ENCODE measurements around the gene ADGRG6. TPM values are rescaled to one million over a fixed set of nuclear protein-coding genes. Genes with fewer than 3 reads are reported as not detected.

Gene ADGRG6
- total and polyA plus RNA-seq, 2 donors (not counting 1 experiment from before 2014, with no cell fraction given) = 0.03 TPM; not detected in 1

- Histone ChIP-seq H3K4me1 (ENCODE audit: control insufficient read depth in 2 of 2, insufficient read depth in 2 of 2, low read length in 2 of 2) (no peaks in the 10 kb centered on the region), H3K36me3 (replicated peaks in 1 of 2; ENCODE audit: control extremely low read depth in 1 of 2, control insufficient read depth in 1 of 2, extremely low read depth in 1 of 2, insufficient read depth in 2 of 2, low read length in 1 of 2) (no peaks in the 10 kb centered on the region), H3K4me2 (replicated peaks; ENCODE audit: low read depth, low read length, poor library complexity, severe bottlenecking) (no peak overlapping the region), H3K27ac (ENCODE audit: low read length in 2 of 2) (no peak overlapping the region), H3K9me3 (ENCODE audit: control extremely low read depth in 1 of 3, control insufficient read depth in 2 of 3, insufficient read depth in 1 of 3, low read length in 2 of 3) (no peaks in the 10 kb centered on the region), H4K20me1 (ENCODE audit: control insufficient read depth, insufficient read depth, low read length, poor library complexity, severe bottlenecking) (no peaks in the 10 kb centered on the region), H3K4me3 (ENCODE audit: control extremely low read depth in 1 of 5, extremely low read depth in 1 of 5, insufficient read depth in 1 of 5, low read depth in 2 of 5, low read length in 4 of 5) (no peak overlapping the region), H2AFZ (ENCODE audit: insufficient read depth, low read depth, low read length, poor library complexity, severe bottlenecking) (no peak overlapping the region), H3K79me2 (ENCODE audit: control insufficient read depth, insufficient read depth, low read length) (no peaks in the 10 kb centered on the region), H3K9ac (ENCODE audit: low read length) (no peak overlapping the region), H3K27me3 (replicated peaks in 1 of 4; ENCODE audit: control extremely low read depth in 1 of 4, control insufficient read depth in 3 of 4, insufficient read depth in 4 of 4, low read length in 3 of 4) (no peaks in the 10 kb centered on the region)
- DNase-seq (no peak), ATAC-seq (ENCODE audit: low read depth) (no peak)
- WGBS (ENCODE audit: insufficient coverage) = 54% methylated on average over 1 of the region's 1 CpG
- Mint-ChIP-seq H3K27ac (no peak overlapping the region), H3K27me3 (no peaks in the 10 kb centered on the region), H3K9me3 (ENCODE audit: insufficient read depth) (no peaks in the 10 kb centered on the region), H3K4me1 (no peaks in the 10 kb centered on the region), H3K4me3 (no peak overlapping the region)
- intact Hi-C loops (cut with micrococcal nuclease) = no loop called here
- ChIA-PET CTCF (no interaction called here), POLR2A (no interaction called here)
- TF ChIP-seq EZH2 (IDR thresholded peaks at IDR 0.05; ENCODE audit: borderline replicate concordance, insufficient read depth, low read depth, low read length, poor library complexity, severe bottlenecking) (no peak), CTCF (IDR thresholded peaks at IDR 0.05) (no peak)
Measured at GRCh38 chr6:142318714-142319113, 16.9 kb downstream of the ADGRG6 start.

- Histone ChIP-seq H3K27ac (ENCODE audit: low read length in 2 of 2) (no peak overlapping the region), H3K4me1 (ENCODE audit: control insufficient read depth in 2 of 2, insufficient read depth in 2 of 2, low read length in 2 of 2) (no peaks in the 10 kb centered on the region), H3K27me3 (replicated peaks in 1 of 4; ENCODE audit: control extremely low read depth in 1 of 4, control insufficient read depth in 3 of 4, insufficient read depth in 4 of 4, low read length in 3 of 4) (no peaks in the 10 kb centered on the region), H3K9me3 (ENCODE audit: control extremely low read depth in 1 of 3, control insufficient read depth in 2 of 3, insufficient read depth in 1 of 3, low read length in 2 of 3) (no peaks in the 10 kb centered on the region), H3K36me3 (replicated peaks in 1 of 2; ENCODE audit: control extremely low read depth in 1 of 2, control insufficient read depth in 1 of 2, extremely low read depth in 1 of 2, insufficient read depth in 2 of 2, low read length in 1 of 2) (no peaks in the 10 kb centered on the region), H4K20me1 (ENCODE audit: control insufficient read depth, insufficient read depth, low read length, poor library complexity, severe bottlenecking) (no peaks in the 10 kb centered on the region), H2AFZ (ENCODE audit: insufficient read depth, low read depth, low read length, poor library complexity, severe bottlenecking) (no peak overlapping the region), H3K4me3 (ENCODE audit: control extremely low read depth in 1 of 5, extremely low read depth in 1 of 5, insufficient read depth in 1 of 5, low read depth in 2 of 5, low read length in 4 of 5) (no peak overlapping the region), H3K4me2 (replicated peaks; ENCODE audit: low read depth, low read length, poor library complexity, severe bottlenecking) (no peak overlapping the region), H3K79me2 (ENCODE audit: control insufficient read depth, insufficient read depth, low read length) (no peaks in the 10 kb centered on the region), H3K9ac (ENCODE audit: low read length) (no peak overlapping the region)
- H3K27ac Mint-ChIP-seq = no peak overlapping the region
- TF ChIP-seq CTCF (IDR thresholded peaks at IDR 0.05) = no peak
- no peak for TF ChIP-seq EZH2 (IDR thresholded peaks at IDR 0.05; ENCODE audit: borderline replicate concordance, insufficient read depth, low read depth, low read length, poor library complexity, severe bottlenecking)
- intact Hi-C loops (cut with micrococcal nuclease) = no loop called here
- H3K27me3 Mint-ChIP-seq = no peaks in the 10 kb centered on the region
- no peaks in the 10 kb centered on the region for H3K9me3 Mint-ChIP-seq (ENCODE audit: insufficient read depth)
- no peaks in the 10 kb centered on the region for H3K4me1 Mint-ChIP-seq
- no peak overlapping the region for H3K4me3 Mint-ChIP-seq
- ATAC-seq (ENCODE audit: low read depth) = no peak
- CTCF ChIA-PET = no interaction called here
- POLR2A ChIA-PET = no interaction called here
- no CpG with 5 or more reads among the region's 3 CpGs for WGBS (ENCODE audit: insufficient coverage)
- no peak for DNase-seq
Measured at GRCh38 chr6:142320366-142320765, 18.6 kb downstream of the ADGRG6 start.

Data from B cell (primary cell).